A549 treated with CORT108297 at 1 μM for 4 hours (cell line): Measurements from ENCODE around the gene CBY1. TPM values are rescaled to one million over a fixed set of nuclear protein-coding genes. Genes with fewer than 3 reads are reported as not detected.

Experiments used
- total RNA-seq: library from RNA; stranded (reverse); fragments of 200-300 nt; extraction: Qiagen RNA extraction; gene quantifications from 5 replicates; pipeline ENCODE4 v1.2.3, GENCODE V29; 2022

Gene CBY1
- total RNA-seq: 15.0 to 17.1 TPM (median 16.1 TPM) in 5 replicates

DNA sequence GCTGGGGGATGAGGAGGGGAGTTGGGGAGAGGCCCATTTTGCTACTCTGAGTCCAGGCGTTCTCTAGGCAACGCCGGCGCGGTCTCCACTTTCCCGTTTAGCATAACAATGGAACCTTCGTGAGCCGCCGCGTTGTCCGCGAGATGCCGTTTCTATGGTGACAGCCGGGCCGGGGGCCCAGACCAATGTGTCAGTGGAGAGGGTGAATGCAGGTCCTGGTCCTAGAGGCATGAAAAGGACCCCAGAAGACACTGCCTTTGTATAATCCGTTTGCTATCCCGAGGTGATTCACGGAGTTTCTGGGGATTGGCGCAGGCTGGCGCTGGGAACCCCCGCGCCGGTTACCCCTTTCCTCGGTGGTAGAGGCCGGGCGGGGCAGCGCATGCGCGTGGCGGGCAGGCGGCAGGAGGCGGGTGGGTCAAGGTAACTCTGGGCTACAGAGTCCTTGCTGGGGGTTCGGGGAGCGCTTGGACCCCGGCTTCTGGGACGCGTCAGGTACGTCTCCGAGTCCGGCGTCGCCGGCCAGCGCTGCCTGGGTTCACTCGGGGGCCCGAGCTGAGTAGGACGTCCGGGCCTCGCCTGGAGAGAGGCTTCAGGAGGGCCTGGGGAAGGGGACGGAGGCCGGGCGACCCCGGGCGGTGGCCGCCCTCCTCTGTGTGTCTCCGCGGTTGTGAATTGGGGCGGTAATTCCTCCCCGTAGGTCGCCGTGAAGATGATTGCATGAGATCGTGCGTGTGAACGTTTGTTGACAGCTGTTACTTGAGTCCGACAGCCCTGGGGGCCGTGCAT lies at the start of gene CBY1, which contains the start of gene FAM227A:
TSS of gene CBY1 (plus strand) at position 383 of the 789 bp plus-strand sequence. CDS start 11,417 bp downstream, outside the sequence.
TSS of gene FAM227A (minus strand) at position 137 of the 789 bp plus-strand sequence. CDS start 6,224 bp downstream, outside the sequence.

DNA sequence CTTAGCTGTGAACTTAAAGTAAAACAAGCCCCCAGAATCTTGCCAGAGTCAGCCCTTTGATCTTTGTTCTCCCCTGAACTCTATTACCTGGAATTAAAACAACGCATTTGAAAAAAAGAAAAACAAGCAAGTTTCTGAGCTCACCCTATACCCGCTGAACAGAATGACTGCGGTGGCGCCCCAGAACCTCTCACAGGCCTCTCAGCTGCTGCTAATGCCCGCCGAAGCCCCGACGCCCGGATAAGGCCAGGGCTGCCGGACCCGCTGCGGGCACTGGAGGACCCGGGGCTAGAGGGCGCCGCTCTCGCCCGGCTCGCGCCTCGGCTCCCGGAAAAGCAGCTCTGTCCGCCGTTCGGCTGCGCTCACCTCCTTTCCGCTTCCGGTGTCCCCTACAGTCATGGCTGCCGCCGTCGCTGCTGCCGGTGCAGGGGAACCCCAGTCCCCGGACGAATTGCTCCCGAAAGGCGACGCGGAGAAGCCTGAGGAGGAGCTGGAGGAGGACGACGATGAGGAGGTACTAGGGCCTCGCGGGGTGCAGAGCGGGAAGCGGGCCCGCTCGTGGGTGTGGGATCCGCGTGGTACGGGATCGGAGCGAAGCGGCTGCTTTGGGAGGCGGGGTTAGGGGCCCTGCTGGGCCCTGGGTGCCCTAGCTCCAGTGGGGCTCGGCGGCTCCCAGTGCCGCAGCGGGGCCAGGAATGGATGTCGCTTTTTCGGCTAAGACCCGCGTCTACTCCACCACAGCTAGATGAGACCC lies 25.3 kb downstream of the CBY1 start, which contains the start of gene TOMM22:
TSS of gene TOMM22 (plus strand) at position 376 of the 754 bp plus-strand sequence. CDS start at position 398, 22 bp downstream.

DNA sequence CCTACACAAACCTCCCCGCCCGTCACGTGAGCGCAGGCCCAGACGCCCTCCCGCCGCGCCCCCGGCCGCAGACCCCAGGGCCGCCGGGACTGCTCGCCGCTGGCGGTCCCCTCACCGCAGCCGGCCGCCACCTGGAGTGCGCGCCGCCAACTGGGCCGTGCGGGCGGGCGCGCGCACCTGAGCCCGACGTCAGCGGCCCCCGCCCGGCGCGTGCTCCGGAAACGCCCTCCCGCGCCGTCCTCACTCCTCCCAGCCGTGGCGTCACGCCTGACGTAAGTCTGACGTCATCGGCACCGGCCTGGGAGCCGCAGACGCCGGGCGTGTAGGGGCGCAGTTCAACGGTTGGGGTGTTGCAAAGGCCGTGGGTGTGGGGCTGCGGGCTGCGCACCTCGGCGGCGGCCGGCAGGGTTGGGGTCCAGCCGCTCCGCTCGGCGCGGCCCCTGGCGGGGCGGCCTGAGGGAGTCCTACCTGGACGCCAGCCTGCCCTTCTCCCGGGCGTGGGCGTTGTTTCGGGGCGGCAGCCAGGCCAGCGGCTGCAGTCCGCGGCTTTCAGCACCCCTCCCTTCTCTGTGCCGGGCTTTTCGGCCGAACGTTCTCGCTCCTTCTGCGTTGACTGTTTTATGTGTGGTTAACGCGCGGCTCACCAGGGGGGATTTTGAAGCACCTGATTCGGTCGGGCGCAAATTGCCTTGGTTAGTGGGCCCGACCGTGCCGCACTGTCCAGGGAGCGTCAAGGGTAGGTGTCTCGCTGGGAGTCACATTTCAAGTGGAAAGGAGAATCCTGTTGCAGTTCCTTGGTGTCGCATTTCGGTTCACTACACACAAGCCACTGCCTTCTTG lies 44.6 kb downstream of the CBY1 start, which contains the start of gene JOSD1:
TSS of gene JOSD1 (minus strand) at position 155 of the 840 bp plus-strand sequence. CDS start 956 bp downstream, outside the sequence.

DNA sequence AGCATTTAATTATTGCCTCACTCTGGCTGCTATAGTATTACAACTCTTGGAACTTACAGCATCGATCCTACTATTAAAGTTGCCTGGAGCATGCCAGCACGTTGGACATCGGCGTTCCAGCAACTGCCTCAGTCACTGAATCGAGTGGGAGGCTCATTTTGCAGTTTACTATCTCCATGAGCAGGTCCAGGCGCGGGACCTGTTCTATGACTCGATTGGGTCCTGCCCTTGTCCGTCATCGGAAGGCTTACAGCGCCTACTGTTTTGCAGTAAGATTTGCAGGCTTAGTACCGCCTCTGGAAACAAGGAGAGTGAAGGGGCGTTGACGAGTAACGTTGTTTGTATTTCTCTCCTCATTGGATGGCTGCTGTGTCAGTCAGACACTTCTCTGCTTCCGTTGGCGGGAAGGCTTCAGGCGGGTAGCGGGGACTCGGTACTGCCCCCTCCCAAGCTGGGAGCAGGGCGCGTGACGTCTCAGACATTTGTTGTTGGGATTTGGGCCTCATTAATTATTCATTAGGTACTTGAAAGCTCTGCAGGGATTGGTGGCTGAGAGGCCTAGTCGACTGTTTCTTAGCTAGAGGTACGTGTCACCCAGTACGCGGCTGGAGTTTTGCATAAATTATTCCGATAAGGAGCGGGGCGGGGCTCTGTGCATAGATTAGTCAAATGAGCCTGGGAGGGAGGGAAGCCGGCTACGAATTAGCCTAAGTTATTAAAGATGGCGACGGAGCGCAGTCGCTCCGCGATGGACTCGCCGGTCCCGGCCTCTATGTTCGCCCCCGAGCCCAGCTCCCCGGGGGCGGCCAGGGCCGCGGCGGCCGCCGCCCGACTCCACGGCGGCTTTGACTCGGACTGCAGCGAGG lies 49.0 kb downstream of the CBY1 start, which contains the start of gene GTPBP1:
TSS of gene GTPBP1 (plus strand) at position 710 of the 866 bp plus-strand sequence. CDS start at position 722, 12 bp downstream.

Other genes starting within 250 kb of the CBY1 start
- 0.06 to 0.22 TPM (median 0.13 TPM) in 5 replicates for gene KCNJ4, start 201.4 kb upstream of the CBY1 start, total RNA-seq
- 16.8 to 22.5 TPM (median 20.2 TPM) in 5 replicates for gene KDELR3, start 188.5 kb upstream of the CBY1 start, total RNA-seq
- 87.0 to 97.2 TPM (median 88.3 TPM) in 5 replicates for gene DDX17, start 150.3 kb upstream of the CBY1 start, total RNA-seq
- gene DMC1, start 86.5 kb upstream of the CBY1 start, total RNA-seq: 2.6 to 5.5 TPM (median 5.0 TPM) in 5 replicates
- 0.46 to 1.1 TPM (median 0.80 TPM) in 5 replicates for gene FAM227A, start 246 bp upstream of the CBY1 start, total RNA-seq
- gene TOMM22, start 25.3 kb downstream of the CBY1 start, total RNA-seq: 62.6 to 81.3 TPM (median 70.0 TPM) in 5 replicates
- gene JOSD1, start 44.3 kb downstream of the CBY1 start, total RNA-seq: 25.9 to 30.6 TPM (median 28.1 TPM) in 5 replicates
- 7.0 to 10.8 TPM (median 10.7 TPM) in 5 replicates for gene GTPBP1, start 49.3 kb downstream of the CBY1 start, total RNA-seq
- 23.8 to 38.4 TPM (median 36.7 TPM) in 5 replicates for gene SUN2, start 99.4 kb downstream of the CBY1 start, total RNA-seq
- 9.2 to 11.8 TPM (median 10.7 TPM) in 5 replicates for gene DNAL4, start 137.5 kb downstream of the CBY1 start, total RNA-seq
- gene NPTXR, start 187.4 kb downstream of the CBY1 start, total RNA-seq: 10.5 to 15.3 TPM (median 11.9 TPM) in 5 replicates
- gene CBX6, start 215.6 kb downstream of the CBY1 start, total RNA-seq: 26.0 to 35.1 TPM (median 32.4 TPM) in 5 replicates